Activated CD8-positive, alpha-beta memory T cell treated with anti-CD3 and anti-CD28 coated beads, Interleukin-2, amount 50 U/mL, for 4 hours (primary cell): ENCODE measurements around the gene ULK4.
"Not testable (repeated sequence)": the region's sequence is repeated elsewhere in the genome, so short reads cannot be mapped to it uniquely, and the experiment has no call there.

Experiments
- DNase-seq: peaks from one replicate; pipeline ENCODE4 v3.0.0-alpha.2; 2020

The ULK4 gene

DNA sequence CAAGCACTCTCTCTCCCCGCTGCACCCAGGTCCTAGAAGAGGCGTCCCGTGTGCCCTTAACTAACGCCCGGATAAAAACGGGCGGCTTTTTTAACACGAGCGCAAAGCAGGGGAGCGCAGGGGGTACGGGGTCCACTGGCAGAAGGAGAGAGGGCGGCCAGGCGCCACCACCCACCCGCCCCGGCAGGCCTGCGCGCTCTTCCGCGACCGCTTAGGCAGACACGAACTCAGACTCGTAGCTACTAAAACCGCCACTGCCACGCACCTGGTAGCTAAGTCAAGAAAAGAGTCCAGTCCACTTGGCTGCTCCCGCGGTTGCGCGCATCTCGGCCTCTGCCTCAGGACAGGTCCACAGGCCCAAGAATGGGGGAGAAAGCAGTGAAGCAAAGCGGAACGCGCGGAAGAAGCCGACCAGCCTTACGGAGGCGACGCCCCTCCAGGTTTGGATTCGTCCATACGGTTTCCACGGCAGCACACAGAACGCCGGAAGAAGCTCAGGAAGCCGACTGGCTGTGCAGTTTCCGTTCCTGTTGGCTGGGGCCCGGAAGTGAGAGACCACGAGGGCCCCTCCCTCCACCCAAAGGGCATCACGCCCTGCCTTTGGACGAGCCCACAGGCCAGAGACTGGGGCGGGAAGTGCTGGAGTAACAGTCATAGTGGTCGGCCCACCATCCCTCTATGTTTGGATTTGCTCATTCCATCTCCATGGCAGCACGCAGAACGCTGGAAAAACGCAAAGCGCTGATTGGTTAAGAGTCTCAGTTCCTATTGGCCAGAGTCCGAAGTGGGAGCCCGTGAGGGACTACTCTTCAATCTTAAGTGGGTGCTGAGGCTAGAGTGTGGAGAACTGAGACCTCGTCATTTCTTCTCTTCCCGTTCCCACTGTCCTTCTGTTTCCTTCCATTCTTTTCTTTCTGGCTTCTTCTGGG, at the start of gene ULK4:
ULK4 (minus strand) TSS at position 353 of the 929 bp plus-strand sequence. CDS start 7,344 bp downstream, outside the sequence.
- peak; percentile 92 for DNase-seq

- no peak for DNase-seq
Observed at GRCh38 chr3:42010530-42010929, 48.6 kb upstream of the ULK4 start.

GRCh38 chr3:42009456-42009855, 47.6 kb upstream of the ULK4 start:
- DNase-seq: no peak

DNA sequence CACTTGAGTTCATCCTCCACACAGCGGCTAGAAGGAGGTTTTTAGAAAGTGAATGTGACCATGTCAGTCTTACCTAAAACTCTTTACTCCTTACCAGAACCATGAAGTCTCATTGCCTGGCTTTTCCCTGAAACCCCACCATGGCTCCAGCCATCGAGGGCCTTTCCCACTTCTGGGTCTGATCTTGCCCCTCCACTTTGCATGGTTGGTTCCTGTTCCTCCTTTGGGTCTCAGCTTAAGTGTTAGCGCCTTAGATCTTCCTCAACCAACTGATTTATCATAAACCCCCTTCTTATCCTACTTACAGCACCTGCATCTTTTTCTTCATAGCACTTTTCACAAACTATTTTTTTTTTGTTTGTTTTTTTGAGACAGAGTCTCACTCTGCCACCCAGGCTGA, 45.9 kb upstream of the ULK4 start:
- DNase-seq: no peak

DNA sequence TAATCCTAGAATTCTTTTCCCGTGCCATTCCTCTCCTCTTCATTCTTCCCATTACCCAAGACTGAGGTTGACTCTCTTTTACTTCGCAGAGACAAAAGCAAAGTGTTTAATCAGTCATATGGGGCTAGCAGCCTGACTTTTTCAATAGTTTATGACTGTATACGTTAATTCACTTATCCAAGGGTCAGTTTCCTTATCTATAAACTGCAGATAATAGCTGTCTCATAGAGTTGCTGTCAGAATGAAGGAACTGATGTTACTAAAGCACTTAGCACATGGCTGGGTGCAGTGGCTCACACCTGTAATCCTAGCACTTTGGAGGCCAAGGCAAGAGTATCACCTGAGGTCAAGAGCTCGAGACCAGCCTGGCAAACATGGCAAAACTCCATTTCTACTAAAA, 43.5 kb upstream of the ULK4 start:
- no peak for DNase-seq

- no peak for DNase-seq
Observed at GRCh38 chr3:42002790-42003189, 40.9 kb upstream of the ULK4 start.

GRCh38 chr3:42001777-42002176, 39.9 kb upstream of the ULK4 start:
- DNase-seq: no peak

DNA sequence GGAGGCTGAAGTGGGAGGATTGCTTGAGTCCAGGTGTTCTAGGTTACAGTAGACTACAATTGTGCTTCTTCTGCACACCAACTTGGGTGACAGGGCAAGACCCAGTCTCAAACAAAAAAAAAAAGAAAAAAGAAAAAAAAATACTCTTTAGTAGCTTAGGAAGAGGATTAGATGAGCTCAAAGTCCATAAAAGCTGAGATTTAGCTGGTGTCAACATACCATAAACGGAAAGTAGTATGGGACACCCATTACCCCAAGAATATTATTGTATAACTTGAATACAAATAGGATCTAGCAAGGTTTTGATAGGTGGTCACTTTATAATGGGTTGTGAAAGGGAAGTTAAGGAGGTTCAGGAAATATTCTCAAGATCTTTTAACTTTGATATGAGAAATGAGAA, 38.0 kb upstream of the ULK4 start:
- DNase-seq: no peak

DNA sequence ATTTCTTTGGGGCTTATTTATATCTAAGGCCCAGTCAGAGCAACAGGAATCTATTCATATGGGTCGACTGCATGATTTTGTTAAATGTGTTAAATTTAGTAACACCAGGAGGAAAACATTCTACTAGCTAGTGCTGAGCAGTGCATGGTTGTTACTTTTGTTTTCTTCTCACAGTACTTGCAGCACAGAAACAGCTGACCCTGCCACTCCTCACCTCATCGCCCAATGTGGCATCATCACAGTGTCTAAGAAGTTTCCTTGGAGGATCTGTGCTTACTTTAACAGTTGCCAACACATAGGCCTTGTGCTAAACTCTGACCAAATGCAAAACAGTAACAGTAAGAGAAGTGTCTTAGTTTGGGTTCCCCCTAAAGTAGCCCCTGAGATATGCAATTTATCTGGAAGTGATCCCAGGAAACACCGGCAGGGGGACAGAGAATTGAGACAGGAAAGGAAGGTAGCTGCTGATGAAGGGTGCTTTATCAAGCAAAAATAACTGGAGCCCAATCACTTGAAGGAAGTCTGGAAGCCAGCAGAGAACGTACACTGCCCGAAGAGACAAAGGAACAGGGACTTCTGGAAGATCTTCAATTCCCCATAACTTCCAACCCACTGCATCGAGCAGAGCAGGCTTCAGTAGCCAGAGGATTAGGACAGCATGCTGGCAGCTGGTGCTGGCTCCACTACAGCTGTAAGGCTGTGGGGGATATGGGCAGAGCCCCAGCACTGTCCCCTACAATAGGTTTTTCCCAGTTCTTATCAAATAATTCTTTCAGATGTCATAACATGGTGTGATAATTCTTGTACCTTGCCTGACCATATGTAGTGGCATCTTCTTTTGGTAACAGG, 36.0 kb upstream of the ULK4 start:
- DNase-seq: no peak

- no peak for DNase-seq
Observed at GRCh38 chr3:41991437-41991836, 29.5 kb upstream of the ULK4 start.

DNA sequence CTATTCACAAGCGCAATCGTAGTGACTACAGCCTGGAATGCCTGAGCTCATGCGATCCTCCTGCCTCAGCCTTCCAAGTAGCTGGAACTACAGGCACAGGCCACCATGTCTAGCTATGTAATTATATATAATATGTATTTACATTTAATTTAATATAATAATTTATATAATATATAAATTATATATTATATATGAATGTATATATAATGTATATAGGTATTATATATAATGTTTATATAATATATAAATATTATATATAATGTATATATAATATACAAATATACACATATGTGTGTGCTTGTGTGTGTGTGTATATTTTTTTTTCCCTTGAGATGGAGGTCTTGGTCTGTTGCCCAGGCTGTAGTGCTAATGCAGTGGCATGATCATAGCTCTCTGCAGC, 27.6 kb upstream of the ULK4 start:
- no peak for DNase-seq

- no peak for DNase-seq
Observed at GRCh38 chr3:41987627-41988026, 25.7 kb upstream of the ULK4 start.

DNA sequence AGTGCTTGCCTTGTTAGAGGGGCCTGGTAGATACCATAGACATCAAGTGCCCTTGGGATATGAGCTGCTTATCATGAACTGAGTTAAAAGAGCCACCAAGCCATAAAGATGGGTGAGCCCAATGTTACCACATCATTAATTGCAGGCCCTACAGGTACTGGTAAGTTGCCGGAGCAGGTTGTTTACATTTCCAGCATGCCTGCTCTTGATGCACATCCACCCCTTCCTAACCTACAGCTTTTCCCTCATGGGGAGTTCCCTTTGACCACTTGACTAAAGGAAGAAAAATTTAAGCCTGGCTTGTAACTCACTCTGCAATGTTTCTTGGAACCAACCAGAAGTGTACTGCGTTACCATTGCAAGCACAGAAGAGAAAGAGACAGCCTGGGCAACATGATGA, 24.7 kb upstream of the ULK4 start:
- DNase-seq: no peak

- no peak for DNase-seq
Observed at GRCh38 chr3:41985018-41985417, 23.1 kb upstream of the ULK4 start.

DNA sequence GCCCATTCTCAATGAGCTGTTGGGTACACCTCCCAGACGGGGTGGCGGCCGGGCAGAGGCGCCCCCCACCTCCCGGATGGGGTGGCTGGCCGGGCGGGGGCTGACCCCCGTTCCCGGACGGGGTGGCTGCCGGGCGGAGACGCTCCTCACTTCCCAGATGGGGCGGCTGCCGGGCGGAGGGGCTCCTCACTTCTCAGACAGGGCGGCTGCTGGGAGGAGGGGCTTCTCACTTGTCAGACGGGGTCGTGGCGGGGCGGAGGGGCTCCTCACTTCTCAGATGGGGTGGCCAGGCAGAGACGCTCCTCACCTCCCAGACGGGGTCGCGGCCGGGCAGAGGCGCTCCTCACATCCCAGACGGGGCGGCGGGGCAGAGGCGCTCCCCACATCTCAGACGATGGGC, 21.2 kb upstream of the ULK4 start:
- DNase-seq: not testable (repeated sequence)

DNA sequence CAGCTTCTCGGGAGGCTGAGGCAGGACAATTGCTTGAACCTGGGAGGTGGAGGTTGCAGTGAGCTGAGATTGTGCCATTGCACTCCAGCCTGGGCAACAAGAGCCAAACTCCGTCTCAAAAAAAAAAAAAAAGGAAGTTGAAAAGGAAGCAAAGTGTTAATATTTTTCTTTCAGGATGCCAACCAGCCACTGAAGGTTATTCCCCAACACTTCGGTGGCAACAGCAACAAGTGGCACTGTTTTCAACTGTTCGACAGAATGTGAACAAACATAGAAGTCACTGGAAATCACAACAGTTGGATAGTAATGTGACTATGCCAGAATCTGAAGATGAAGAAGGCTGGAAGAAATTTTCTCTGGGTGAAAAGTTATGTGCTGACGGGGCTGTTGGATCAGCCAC, 15.5 kb upstream of the ULK4 start:
- not testable (repeated sequence) for DNase-seq

DNA sequence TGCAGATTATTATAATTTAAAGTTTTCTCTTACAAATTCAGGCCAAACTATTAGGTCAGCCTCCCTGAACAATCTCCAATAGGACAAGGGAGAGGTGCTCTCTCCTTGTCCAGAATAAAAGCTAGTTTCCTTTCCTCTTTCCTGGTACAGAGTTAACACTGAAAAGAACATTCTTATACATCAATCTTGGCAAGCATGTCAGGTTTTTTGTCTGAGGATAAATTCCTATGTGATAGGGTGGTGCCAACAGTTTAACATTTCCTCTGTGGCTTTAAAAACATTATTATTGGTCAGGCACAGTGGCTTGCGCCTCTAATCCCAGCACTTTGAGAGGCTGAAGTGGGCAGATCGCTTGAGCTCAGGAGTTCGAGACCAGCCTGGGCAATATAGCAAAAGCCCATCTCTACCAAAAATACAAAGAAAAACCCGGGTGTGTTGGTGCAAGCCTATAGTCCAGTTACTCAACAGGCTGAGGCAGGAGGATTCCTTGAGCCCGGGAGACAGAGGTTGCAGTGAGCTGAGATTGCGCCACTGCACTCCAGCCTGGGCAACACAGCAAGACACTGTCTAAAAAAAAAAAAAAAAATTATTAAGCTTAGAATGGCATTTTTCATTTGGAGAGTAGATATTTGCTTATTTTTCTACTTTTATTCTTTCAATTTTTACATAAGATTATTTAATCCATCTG, 13.7 kb upstream of the ULK4 start:
- no peak for DNase-seq

GRCh38 chr3:41974223-41974622, 12.3 kb upstream of the ULK4 start:
- DNase-seq: no peak

- no peak for DNase-seq
Observed at GRCh38 chr3:41972802-41973201, 10.9 kb upstream of the ULK4 start.

DNA sequence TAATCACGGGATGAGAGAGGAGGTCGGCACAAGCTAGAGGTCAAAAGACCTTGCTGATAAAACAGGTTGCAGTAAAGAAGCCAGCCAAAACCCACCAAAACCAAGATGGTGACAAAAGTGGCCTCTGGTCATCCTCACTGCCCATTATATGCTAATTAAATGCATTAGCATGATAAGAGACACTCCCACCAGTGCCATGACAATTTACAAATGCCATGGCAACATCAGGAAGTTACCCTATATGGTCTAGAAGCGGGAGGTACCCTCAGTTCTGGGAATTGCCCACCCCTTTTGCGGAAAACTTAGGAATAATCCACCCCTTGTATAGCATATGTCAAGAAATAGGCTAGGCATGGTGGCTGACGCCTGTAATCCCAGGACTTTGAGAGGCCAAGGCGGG, 4.3 kb upstream of the ULK4 start:
- no peak for DNase-seq

DNA sequence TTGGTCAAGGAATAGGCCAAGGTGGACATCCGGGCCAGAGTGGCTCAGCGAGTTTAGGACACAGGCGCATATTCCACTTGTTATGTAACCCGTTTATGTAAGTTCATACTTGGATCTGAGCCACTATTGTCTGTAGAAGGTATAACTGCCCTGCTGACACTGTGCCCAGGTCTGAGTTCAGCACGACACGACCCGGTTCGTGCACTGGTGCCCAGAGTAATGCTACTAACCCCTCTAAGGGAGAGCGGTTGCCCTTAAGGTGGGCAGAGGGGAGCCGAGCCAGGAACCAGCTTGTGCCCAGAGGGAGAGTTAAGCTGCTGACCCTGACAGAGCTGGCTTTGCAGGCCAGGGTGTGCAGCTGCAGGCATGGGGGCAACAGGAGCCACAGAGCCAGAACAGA, 1.9 kb upstream of the ULK4 start:
- DNase-seq: no peak

- DNase-seq: peak; percentile 47
Observed at GRCh38 chr3:41960826-41961750, 815 bp downstream of the ULK4 start.
